Measurements from ENCODE around the gene MPHOSPH9. TPM values are rescaled to one million over a fixed set of nuclear protein-coding genes. Genes with fewer than 3 reads are reported as not detected.
"Not testable (repeated sequence)": the region's sequence is repeated elsewhere in the genome, so short reads cannot be mapped to it uniquely, and the experiment has no call there.

Gene MPHOSPH9
- total RNA-seq, 1 donor from 2014 or later, result 107 TPM

- intact Hi-C loops (cut with micrococcal nuclease), result no loop called here
Measured at GRCh38 chr12:123229051-123229450, 3.9 kb downstream of the MPHOSPH9 start.

DNA sequence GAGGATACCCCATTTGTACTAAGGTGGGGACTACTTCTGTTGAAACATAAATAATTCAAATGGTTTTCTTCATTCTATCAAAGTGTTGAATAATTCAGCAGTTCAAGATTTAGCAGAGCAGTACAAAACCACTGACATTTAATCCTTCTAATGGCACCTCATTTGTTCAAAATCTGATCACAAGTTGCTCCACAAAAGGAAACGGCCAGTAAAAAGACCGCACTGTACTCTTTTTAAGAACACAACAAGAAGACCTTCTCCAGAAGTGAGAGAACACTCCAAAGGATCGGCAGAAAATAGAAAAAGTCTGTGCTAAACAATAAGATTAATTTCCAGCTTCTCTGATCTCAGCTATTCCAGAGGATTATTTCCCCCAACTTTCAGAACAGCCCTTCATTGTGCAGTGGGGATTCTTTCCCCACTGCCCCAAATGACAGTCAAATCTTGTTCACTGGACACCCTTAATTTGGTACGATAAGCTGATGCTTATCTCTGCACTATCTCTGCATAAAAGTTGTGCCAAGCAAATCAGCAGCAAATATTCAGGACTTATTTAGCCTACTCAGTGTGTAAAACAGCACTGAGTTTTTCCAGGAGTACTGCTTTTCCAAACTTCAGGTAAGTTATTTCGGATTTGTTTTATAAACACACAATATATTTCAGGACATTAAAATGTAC is 5.2 kb downstream of the MPHOSPH9 start:
- intact Hi-C loops (cut with micrococcal nuclease), result no loop called here

DNA sequence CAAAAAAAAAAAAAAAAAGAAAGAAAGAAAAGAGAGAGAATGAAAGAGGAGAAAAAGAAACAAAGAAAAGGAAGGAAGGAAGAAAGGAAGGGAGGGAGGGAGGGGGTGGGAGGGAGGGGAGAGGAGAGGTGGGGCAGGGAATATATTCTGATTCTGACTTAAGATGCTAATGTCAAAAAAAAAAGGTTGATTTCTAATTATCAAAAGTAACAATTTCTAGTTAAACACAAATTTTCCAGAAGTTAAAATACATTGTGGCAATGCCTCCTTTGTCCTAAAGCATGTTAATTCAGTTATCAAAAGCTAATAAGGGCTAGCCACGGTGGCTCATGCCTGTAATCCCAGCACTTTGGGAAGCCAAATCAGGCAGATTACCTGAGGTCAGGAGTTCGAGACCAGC is 7.5 kb downstream of the MPHOSPH9 start:
- intact Hi-C loops (cut with micrococcal nuclease), result no loop called here

GRCh38 chr12:123223241-123223668 is 9.7 kb downstream of the MPHOSPH9 start:
- intact Hi-C loops (cut with micrococcal nuclease), result loop anchor here (1.0 kb wide), 1 partner anchor 10 kb away; the partner anchor contains the start of genes MPHOSPH9 and MTRFR

GRCh38 chr12:123207815-123208214 is 25.1 kb downstream of the MPHOSPH9 start:
- intact Hi-C loops (cut with micrococcal nuclease), result not testable (repeated sequence)

DNA sequence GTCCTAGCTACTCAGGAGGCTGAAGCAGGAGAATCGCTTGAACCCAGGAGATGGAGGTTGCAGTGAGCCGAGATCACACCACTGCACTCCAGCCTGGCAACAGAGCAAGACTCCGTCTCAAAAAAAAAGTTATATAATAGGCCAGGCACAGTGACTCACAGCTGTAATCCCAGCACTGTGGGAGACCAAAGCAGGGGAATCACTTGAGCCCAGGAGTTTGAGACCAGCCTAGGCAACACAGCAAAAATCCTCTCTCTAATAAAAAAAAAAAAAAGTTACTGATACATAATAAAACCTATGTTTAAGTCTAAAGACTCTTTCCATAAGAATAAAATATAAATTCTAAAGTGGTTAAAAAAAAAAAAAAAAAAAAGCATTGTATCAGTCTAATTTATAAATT is 26.1 kb downstream of the MPHOSPH9 start:
- intact Hi-C loops (cut with micrococcal nuclease), result not testable (repeated sequence)

GRCh38 chr12:123200414-123200813 is 32.5 kb downstream of the MPHOSPH9 start:
- intact Hi-C loops (cut with micrococcal nuclease), result no loop called here

GRCh38 chr12:123199936-123200335 is 33.0 kb downstream of the MPHOSPH9 start:
- intact Hi-C loops (cut with micrococcal nuclease), result no loop called here

- intact Hi-C loops (cut with micrococcal nuclease), result no loop called here
Measured at GRCh38 chr12:123187637-123188036, 45.3 kb downstream of the MPHOSPH9 start.

GRCh38 chr12:123180171-123180570 is 52.8 kb downstream of the MPHOSPH9 start:
- intact Hi-C loops (cut with micrococcal nuclease), result no loop called here

DNA sequence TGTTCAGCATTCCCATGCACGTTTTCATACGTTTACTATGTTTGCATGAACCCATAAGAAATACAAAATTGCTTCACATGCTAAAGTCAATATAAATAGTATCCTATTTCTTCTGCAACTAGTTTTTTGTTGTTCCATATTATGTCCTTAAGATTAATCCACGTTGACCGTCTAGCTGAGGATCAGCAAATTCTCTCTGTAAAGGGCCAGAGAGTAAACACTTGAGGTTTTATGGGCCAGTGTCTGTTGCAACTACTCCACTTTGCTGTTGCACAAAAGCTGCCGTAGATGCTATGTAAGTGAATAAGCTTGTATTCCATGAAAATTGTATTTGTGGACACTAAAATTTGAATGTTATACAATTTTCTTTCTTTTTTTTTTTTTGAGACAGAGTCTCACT is 61.0 kb downstream of the MPHOSPH9 start:
- intact Hi-C loops (cut with micrococcal nuclease), result no loop called here

- intact Hi-C loops (cut with micrococcal nuclease), result no loop called here
Measured at GRCh38 chr12:123167329-123167728, 65.6 kb downstream of the MPHOSPH9 start.

DNA sequence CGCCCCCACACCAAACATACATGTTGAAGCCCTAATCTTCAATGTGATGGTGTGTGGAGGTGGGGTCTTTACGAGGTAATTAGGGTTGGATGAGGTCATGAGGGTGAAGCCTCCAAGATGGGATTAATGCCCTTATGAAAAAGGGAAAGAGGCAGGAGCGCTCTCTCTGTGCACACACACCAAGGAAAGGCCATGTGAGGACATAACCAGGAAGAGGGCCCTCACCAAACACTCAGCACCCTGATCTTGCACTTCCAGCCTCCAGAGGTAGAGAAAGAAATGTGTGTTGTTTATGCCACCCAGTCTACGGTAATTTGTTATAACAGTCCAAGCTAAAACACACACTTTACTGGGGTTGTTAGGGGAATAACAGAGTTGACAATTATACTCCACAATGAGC is 67.4 kb downstream of the MPHOSPH9 start:
- intact Hi-C loops (cut with micrococcal nuclease), result no loop called here

DNA sequence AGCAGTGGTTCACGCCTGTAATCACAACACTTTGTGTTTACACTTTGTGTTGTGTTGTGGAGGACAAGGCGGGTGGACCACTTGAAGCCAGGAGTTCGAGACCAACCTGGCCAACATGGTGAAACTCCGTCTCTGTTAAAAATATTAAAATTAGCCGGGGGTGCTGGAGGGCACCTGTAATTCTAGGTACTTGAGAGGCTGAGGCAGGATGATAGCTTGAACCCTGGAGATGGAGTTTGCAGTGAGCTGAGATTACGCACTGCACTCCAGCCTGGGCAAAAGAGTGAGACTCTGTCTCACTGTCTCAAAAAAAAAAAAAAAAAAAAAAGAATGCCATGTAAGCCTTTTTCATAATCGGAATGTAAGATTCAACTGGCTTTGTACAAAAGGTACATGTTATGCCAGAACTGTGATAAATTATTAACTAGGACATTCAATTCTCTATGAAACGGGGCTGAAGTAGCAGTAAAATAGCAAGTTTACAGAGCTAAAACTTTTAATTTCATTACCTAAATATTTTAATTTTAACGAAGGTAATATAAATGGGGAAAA is 68.2 kb downstream of the MPHOSPH9 start:
- intact Hi-C loops (cut with micrococcal nuclease), result no loop called here

DNA sequence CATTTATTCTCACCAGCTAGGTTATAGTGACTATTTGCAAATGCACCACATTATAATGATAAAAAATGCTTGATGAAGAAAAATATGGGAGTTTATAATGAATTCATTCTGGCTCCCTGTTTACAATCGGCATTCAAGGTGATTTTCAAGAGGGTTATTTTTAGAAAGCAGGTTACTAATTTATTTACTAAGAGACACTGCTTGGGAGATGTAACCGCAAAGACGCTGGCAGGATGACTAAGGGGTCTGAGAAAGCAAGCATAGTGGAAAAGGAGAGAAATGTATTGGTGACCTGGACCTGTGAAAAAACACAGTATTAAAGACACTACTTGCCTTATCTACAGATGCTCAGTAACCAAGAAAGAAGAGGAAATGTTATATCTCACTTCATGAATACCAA is 68.7 kb downstream of the MPHOSPH9 start:
- intact Hi-C loops (cut with micrococcal nuclease), result no loop called here

GRCh38 chr12:123163227-123163626 is 69.7 kb downstream of the MPHOSPH9 start:
- intact Hi-C loops (cut with micrococcal nuclease), result no loop called here

- intact Hi-C loops (cut with micrococcal nuclease), result no loop called here
Measured at GRCh38 chr12:123160801-123161487, 72.0 kb downstream of the MPHOSPH9 start.

GRCh38 chr12:123153906-123154305 is 79.0 kb downstream of the MPHOSPH9 start:
- intact Hi-C loops (cut with micrococcal nuclease), result no loop called here

GRCh38 chr12:123152833-123153232 is 80.1 kb downstream of the MPHOSPH9 start:
- intact Hi-C loops (cut with micrococcal nuclease), result no loop called here

DNA sequence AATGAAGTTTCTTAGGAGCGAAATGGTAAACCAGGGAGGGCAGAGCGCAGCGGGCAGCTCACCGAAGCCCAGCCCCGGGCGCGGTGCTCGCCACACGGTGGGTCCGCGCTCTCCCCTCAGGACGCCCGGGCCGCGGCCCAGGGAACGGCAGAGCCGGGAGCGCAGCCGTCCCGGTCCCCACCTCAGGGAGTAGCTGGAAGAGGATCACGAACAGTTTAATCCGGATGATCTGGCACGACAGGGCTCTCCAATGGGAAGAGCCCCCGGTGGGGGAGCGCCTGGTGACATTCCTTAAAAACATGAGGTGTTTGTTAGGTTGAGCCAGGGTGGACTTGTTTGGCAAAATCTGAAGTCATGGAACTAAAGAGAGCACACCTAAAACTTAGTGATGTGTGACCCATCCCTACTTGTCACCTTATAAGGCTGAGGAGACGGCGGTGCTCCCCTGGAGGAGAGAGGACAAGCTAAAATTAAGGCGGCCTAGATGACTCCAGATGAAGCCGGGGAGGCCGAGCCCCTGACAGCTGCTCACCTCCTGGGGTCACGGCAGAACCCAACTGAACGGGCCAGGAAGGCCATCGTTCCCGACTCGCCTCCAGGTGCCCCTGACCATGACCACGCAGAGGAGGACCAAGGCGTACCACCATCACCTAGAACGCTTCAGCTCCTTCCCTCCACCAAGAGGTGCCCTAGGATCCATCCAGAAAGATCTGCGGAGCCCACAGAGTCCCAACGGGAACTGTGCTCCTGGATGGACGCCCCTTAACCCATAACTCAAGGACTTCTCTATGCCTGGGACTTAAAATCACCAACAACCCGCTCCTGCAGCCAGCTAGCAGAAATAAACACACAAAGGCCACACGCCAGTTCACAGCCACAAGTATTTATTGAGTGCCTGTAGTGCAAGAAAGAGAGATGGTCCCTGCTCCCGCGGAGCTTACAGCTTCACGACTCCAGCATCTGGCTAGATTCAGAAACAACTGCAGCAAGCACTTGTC is 81.2 kb downstream of the MPHOSPH9 start:
- intact Hi-C loops (cut with micrococcal nuclease), result loop anchor here (1.0 to 2.0 kb wide), 3 partner anchors 45 to 81 kb away; partner anchors contain the start of genes MPHOSPH9 and MTRFR

Data from T-helper 2 cell treated with Interferon-gamma antibody and Interleukin-4, amounts not matched to agents 100 ng/mL and 5 ng/mL, for 36 hours (primary cell).